Mesenchymal stem cell (in vitro differentiated cells and primary cell): ENCODE results near the gene FUT9.

Source experiments
- DNase-seq: peaks from one replicate; pipeline ENCODE4 v3.0.0-alpha.2; 2013
- H2AFZ ChIP-seq: one replicate; pipeline ENCODE4 v1.6.1; 2013; ENCODE audit warnings: low read depth, mild to moderate bottlenecking, control low read depth, inconsistent platforms, low read length, moderate library complexity
- H2AK5ac ChIP-seq: 2 replicates; pipeline ENCODE4 v1.6.1; 2013; ENCODE audit warnings: low read length, moderate library complexity, mild to moderate bottlenecking, inconsistent platforms; ENCODE audit not compliant: severe bottlenecking
- H2BK120ac ChIP-seq: one replicate; pipeline ENCODE4 v1.6.1; 2013; ENCODE audit warnings: low read depth, mild to moderate bottlenecking, inconsistent platforms, low read length, moderate library complexity
- H2BK12ac ChIP-seq, 2 experiments: one replicate each; pipeline ENCODE4 v1.6.1; 2013; ENCODE audit warnings: inconsistent platforms in 2 of 2, low read length in 2 of 2, mild to moderate bottlenecking in 2 of 2, moderate library complexity in 2 of 2, control low read depth in 1 of 2
- H2BK15ac ChIP-seq: one replicate; pipeline ENCODE4 v1.6.1; 2013; ENCODE audit warnings: mild to moderate bottlenecking, low read depth, inconsistent platforms; ENCODE audit not compliant: poor library complexity, severe bottlenecking
- H2BK5ac ChIP-seq: 2 replicates; pipeline ENCODE4 v1.6.1; 2013; ENCODE audit warnings: low read depth, mild to moderate bottlenecking, low read length, control low read depth, inconsistent platforms; ENCODE audit not compliant: poor library complexity, severe bottlenecking
- H3K14ac ChIP-seq, 2 experiments: one replicate each; pipeline ENCODE4 v1.6.1; 2013; ENCODE audit warnings: inconsistent platforms in 2 of 2, low read length in 2 of 2, control low read depth in 1 of 2, mild to moderate bottlenecking in 1 of 2, moderate library complexity in 1 of 2
- H3K18ac ChIP-seq, 2 experiments: one replicate each; pipeline ENCODE4 v1.6.1; 2013; ENCODE audit warnings: inconsistent platforms in 2 of 2, low read length in 2 of 2, control low read depth in 1 of 2, low read depth in 1 of 2, mild to moderate bottlenecking in 1 of 2
- H3K23ac ChIP-seq, 2 experiments: one replicate each; pipeline ENCODE4 v1.6.1; 2013; ENCODE audit warnings: inconsistent platforms in 2 of 2, low read length in 2 of 2, mild to moderate bottlenecking in 2 of 2, moderate library complexity in 2 of 2, control low read depth in 1 of 2
- H3K27ac ChIP-seq: 2 replicates; pipeline ENCODE4 v1.5.1; 2013; ENCODE audit warnings: mild to moderate bottlenecking, moderate library complexity, low read length, control low read depth, inconsistent platforms; ENCODE audit not compliant: poor library complexity, severe bottlenecking
- H3K27me3 ChIP-seq, 2 experiments: 2 replicates each; pipeline versions ENCODE4 v1.6.1 to v1.7.0; 2013; ENCODE audit warnings: low read length in 2 of 2, mild to moderate bottlenecking in 2 of 2, moderate library complexity in 2 of 2, control low read depth in 1 of 2, inconsistent platforms in 1 of 2; ENCODE audit not compliant: control insufficient read depth in 1 of 2, insufficient read depth in 1 of 2
- H3K36me3 ChIP-seq, 2 experiments: 2 replicates each; pipeline versions ENCODE4 v1.6.1 to v1.7.0; 2013; ENCODE audit warnings: low read length in 2 of 2, control low read depth in 1 of 2, inconsistent platforms in 1 of 2, low read depth in 1 of 2, mild to moderate bottlenecking in 1 of 2; ENCODE audit not compliant: insufficient read depth in 2 of 2, control insufficient read depth in 1 of 2
- H3K4ac ChIP-seq, 2 experiments: one replicate each; pipeline ENCODE4 v1.6.1; 2013; ENCODE audit warnings: inconsistent platforms in 2 of 2, low read length in 2 of 2, mild to moderate bottlenecking in 2 of 2, moderate library complexity in 2 of 2, control low read depth in 1 of 2, low read depth in 1 of 2
- H3K4me1 ChIP-seq: 2 replicates; pipeline ENCODE4 v1.6.1; 2013; ENCODE audit warnings: low read depth, low read length, control low read depth; ENCODE audit not compliant: control insufficient read depth, insufficient read depth
- H3K4me2 ChIP-seq: 2 replicates; pipeline ENCODE4 v1.6.1; 2013; ENCODE audit warnings: low read length, mild to moderate bottlenecking, inconsistent platforms; ENCODE audit not compliant: poor library complexity, severe bottlenecking
- H3K4me3 ChIP-seq, 2 experiments: 2 replicates each; pipeline versions ENCODE4 v1.5.1 to v1.7.0; 2013; ENCODE audit warnings: low read length in 2 of 2, mild to moderate bottlenecking in 2 of 2, control low read depth in 1 of 2, low read depth in 1 of 2; ENCODE audit not compliant: insufficient read depth in 1 of 2
- H3K79me1 ChIP-seq: replicated peaks from 2 replicates; pipeline ENCODE4 v1.6.1; 2013; ENCODE audit warnings: mild to moderate bottlenecking, control low read depth, low read length, inconsistent platforms; ENCODE audit not compliant: poor library complexity, severe bottlenecking
- H3K9ac ChIP-seq: 2 replicates; pipeline ENCODE4 v1.7.0; 2013; ENCODE audit warnings: mild to moderate bottlenecking, low read length, moderate library complexity
- H3K9me3 ChIP-seq: 2 replicates; pipeline ENCODE4 v1.7.0; 2013; ENCODE audit warnings: mild to moderate bottlenecking, low read length; ENCODE audit not compliant: control insufficient read depth
- H4K8ac ChIP-seq: one replicate; pipeline ENCODE4 v1.6.1; 2013; ENCODE audit warnings: inconsistent platforms, mild to moderate bottlenecking, low read length, moderate library complexity
- H4K91ac ChIP-seq: one replicate; pipeline ENCODE4 v1.6.1; 2013; ENCODE audit warnings: mild to moderate bottlenecking, low read length, inconsistent platforms
- WGBS: methylation state at CpG from one replicate; pipeline ENCODE4 v1.1.7; 2013; ENCODE audit warnings: mixed read lengths; 5-methylcytosine and 5-hydroxymethylcytosine counted together

Gene FUT9

GRCh38 chr6:96197241-96197640 lies 181.5 kb downstream of the FUT9 start:
- Histone ChIP-seq H3K4me3 (no peak overlapping the region), H3K27me3 (no peaks in the 10 kb centered on the region), H3K79me1 (no peaks in the 10 kb centered on the region), H3K27ac (no peak overlapping the region), H2BK120ac (no peak overlapping the region), H3K23ac (no peak overlapping the region), H2AFZ (no peak overlapping the region), H4K8ac (no peak overlapping the region), H3K18ac (no peak overlapping the region), H3K4me2 (no peak overlapping the region), H3K14ac (no peak overlapping the region), H4K91ac (no peak overlapping the region), H2BK15ac (no peak overlapping the region), H3K4ac (no peak overlapping the region), H2BK5ac (no peak overlapping the region), H3K9ac (no peak overlapping the region), H2AK5ac (no peak overlapping the region), H2BK12ac (no peak overlapping the region), H3K9me3 (no peaks in the 10 kb centered on the region), H3K36me3 (no peaks in the 10 kb centered on the region), H3K4me1 (no peaks in the 10 kb centered on the region)
- no peak for DNase-seq

- Histone ChIP-seq H4K8ac (no peak overlapping the region), H3K4me3 (no peak overlapping the region), H3K9ac (no peak overlapping the region), H4K91ac (no peak overlapping the region), H3K27me3 (no peaks in the 10 kb centered on the region), H3K27ac (no peak overlapping the region), H2AFZ (no peak overlapping the region), H2BK12ac (no peak overlapping the region), H2BK120ac (no peak overlapping the region), H3K36me3 (no peaks in the 10 kb centered on the region), H3K4ac (no peak overlapping the region), H3K18ac (no peak overlapping the region), H3K23ac (no peak overlapping the region), H3K9me3 (no peaks in the 10 kb centered on the region), H3K4me1 (no peaks in the 10 kb centered on the region), H3K79me1 (no peaks in the 10 kb centered on the region), H3K4me2 (no peak overlapping the region), H2AK5ac (no peak overlapping the region), H2BK15ac (no peak overlapping the region), H2BK5ac (no peak overlapping the region), H3K14ac (no peak overlapping the region)
- WGBS = 88% methylated on average over 4 of the region's 6 CpGs
- no peak for DNase-seq
Observed at GRCh38 chr6:96202571-96202970, 186.8 kb downstream of the FUT9 start.

GRCh38 chr6:96211341-96211740 lies 195.6 kb downstream of the FUT9 start:
- Histone ChIP-seq H2BK120ac (no peak overlapping the region), H3K27me3 (no peaks in the 10 kb centered on the region), H3K4me3 (no peak overlapping the region), H3K79me1 (no peaks in the 10 kb centered on the region), H2BK5ac (no peak overlapping the region), H4K8ac (no peak overlapping the region), H3K4ac (no peak overlapping the region), H2AFZ (no peak overlapping the region), H3K18ac (no peak overlapping the region), H3K36me3 (no peaks in the 10 kb centered on the region), H4K91ac (no peak overlapping the region), H3K14ac (no peak overlapping the region), H3K4me1 (no peaks in the 10 kb centered on the region), H2AK5ac (no peak overlapping the region), H3K9me3 (no peaks in the 10 kb centered on the region), H2BK15ac (no peak overlapping the region), H3K4me2 (no peak overlapping the region), H3K23ac (no peak overlapping the region), H3K9ac (no peak overlapping the region), H2BK12ac (no peak overlapping the region), H3K27ac (no peak overlapping the region)
- WGBS = 100% methylated on average over 1 of the region's 2 CpGs
- no peak for DNase-seq

GRCh38 chr6:96212066-96212465 lies 196.3 kb downstream of the FUT9 start:
- Histone ChIP-seq H3K18ac (no peak overlapping the region), H2AK5ac (no peak overlapping the region), H3K27me3 (no peaks in the 10 kb centered on the region), H2AFZ (no peak overlapping the region), H3K4me1 (no peaks in the 10 kb centered on the region), H2BK12ac (no peak overlapping the region), H3K79me1 (no peaks in the 10 kb centered on the region), H3K9ac (no peak overlapping the region), H3K23ac (no peak overlapping the region), H3K27ac (peak overlapping the region; percentile 67), H4K8ac (no peak overlapping the region), H3K9me3 (no peaks in the 10 kb centered on the region), H3K4me2 (no peak overlapping the region), H3K4me3 (no peak overlapping the region), H2BK5ac (no peak overlapping the region), H3K4ac (no peak overlapping the region), H3K14ac (no peak overlapping the region), H2BK120ac (no peak overlapping the region), H4K91ac (no peak overlapping the region), H3K36me3 (no peaks in the 10 kb centered on the region), H2BK15ac (no peak overlapping the region)
- no peak for DNase-seq
